Natural killer cell (primary cell): ENCODE results near the gene WDR88. TPM values are rescaled to one million over a fixed set of nuclear protein-coding genes. Genes with fewer than 3 reads are reported as not detected.
"Not testable (repeated sequence)": the region's sequence is repeated elsewhere in the genome, so short reads cannot be mapped to it uniquely, and the experiment has no call there.

ENCODE experiments used
- ATAC-seq, 3 donors: fragments of 150-1000 bp in 2 of 3; fragments of 200-7000 bp in 1 of 3; cut with Tn5 transposase; 1 replicate in 1 of 3; 2 replicates in 2 of 3; pipeline ENCODE4 v1.10.0; 2021; ENCODE audit warnings: mild to moderate bottlenecking in 2 of 3, moderate library complexity in 2 of 3
- DNase-seq, 2 donors: peaks; one replicate each; pipeline versions ENCODE4 v3.0.0 to v3.0.0-alpha.2; 2013 to 2021; ENCODE audit warnings: mixed read lengths in 1 of 2
- H3K27ac ChIP-seq: one replicate; pipeline ENCODE4 v1.5.1; 2013; ENCODE audit warnings: mild to moderate bottlenecking, low read length
- H3K27me3 ChIP-seq: one replicate; pipeline ENCODE4 v1.6.1; 2013; ENCODE audit warnings: low read length; ENCODE audit not compliant: control insufficient read depth, insufficient read depth
- H3K36me3 ChIP-seq: one replicate; pipeline ENCODE4 v1.6.1; 2013; ENCODE audit warnings: low read length; ENCODE audit not compliant: control insufficient read depth, insufficient read depth
- H3K4me1 ChIP-seq: one replicate; pipeline ENCODE4 v1.6.1; 2013; ENCODE audit warnings: low read length; ENCODE audit not compliant: control insufficient read depth, insufficient read depth
- H3K4me3 ChIP-seq: one replicate; pipeline ENCODE4 v1.5.1; 2013; ENCODE audit warnings: low read length
- H3K9me3 ChIP-seq: one replicate; pipeline ENCODE4 v1.6.1; 2013; ENCODE audit warnings: low read length; ENCODE audit not compliant: control insufficient read depth, insufficient read depth
- H3K27ac Mint-ChIP-seq, 2 donors: one replicate each; pipeline ENCODE4 v1.8.0; 2022; ENCODE audit warnings: mild to moderate bottlenecking in 2 of 2, mixed read lengths in 2 of 2, moderate library complexity in 1 of 2
- H3K27me3 Mint-ChIP-seq, 2 donors: one replicate each; pipeline ENCODE4 v1.8.0; 2022; ENCODE audit warnings: low read depth in 2 of 2, mixed read lengths in 2 of 2
- H3K36me3 Mint-ChIP-seq: one replicate; pipeline ENCODE4 v1.8.0; 2022; ENCODE audit warnings: mixed read lengths
- H3K4me1 Mint-ChIP-seq, 2 donors: one replicate each; pipeline ENCODE4 v1.8.0; 2022; ENCODE audit warnings: mixed read lengths in 2 of 2
- H3K4me3 Mint-ChIP-seq: one replicate; pipeline ENCODE4 v1.8.0; 2022; ENCODE audit warnings: mild to moderate bottlenecking, moderate library complexity, mixed read lengths
- H3K9me3 Mint-ChIP-seq, 2 donors: one replicate each; pipeline ENCODE4 v1.8.0; 2022; ENCODE audit warnings: mixed read lengths in 2 of 2
- CTCF ChIP-seq: fragments of 200-600 bp; IDR thresholded peaks from one replicate; pipeline ENCODE4 v1.8.0; 2022; ENCODE audit warnings: antibody characterized with exemption
- WGBS: methylation state at CpG from one replicate; pipeline ENCODE4 v1.1.7; 2013; ENCODE audit warnings: missing lambda C conversion rate; ENCODE audit not compliant: insufficient coverage; 5-methylcytosine and 5-hydroxymethylcytosine counted together
- intact Hi-C: fragments of 100-400 bp; cut with micrococcal nuclease; formaldehyde crosslinking; loops from one replicate; pipeline ENCODE4 v1.14.2; 2022
- total RNA-seq, 4 donors: library from RNA; stranded (reverse); fragments of 120-200 nt in 1 of 4; gene quantifications; one replicate each; pipeline versions ENCODE4 v1.2.3 to v1.2.4, GENCODE V29; 2013 to 2022

WDR88 gene
- total RNA-seq, 3 donors from 2014 or later (not counting 1 experiment from before 2014, with no cell fraction given), result not detected

DNA sequence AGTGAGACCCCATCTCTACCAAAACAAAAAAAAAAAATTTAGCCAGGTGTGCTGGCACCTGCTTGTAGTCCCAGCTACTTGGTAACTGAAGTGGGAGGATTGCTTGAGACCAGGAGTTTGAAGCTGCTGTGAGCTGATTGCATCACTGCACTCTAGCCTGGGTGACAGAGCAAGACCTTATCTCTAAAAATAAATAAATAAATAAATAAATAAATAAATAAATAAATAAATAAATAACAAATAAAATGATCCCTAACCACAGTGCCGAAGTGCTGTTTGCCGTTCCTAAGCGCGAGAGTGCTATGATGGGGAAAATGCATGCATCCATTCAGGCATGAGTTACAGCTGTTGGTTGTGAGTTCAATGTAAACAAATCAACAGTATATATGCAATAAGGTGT, 27.2 kb downstream of the WDR88 start:
- H3K27me3 Mint-ChIP-seq, result no peaks in the 10 kb centered on the region
- peak overlapping the region in 1 of 2 donors; percentile 86 for H3K27ac Mint-ChIP-seq
- H3K4me1 Mint-ChIP-seq, result peaks cover 35 to 44% of the 10 kb centered on the region in 2 donors
- no CpG with 5 or more reads among the region's 4 CpGs for WGBS
- peaks cover 45% of the 10 kb centered on the region for H3K4me1 ChIP-seq
- no peaks in the 10 kb centered on the region for H3K27me3 ChIP-seq
- TF ChIP-seq CTCF, result no peak
- no peak overlapping the region for H3K4me3 ChIP-seq
- intact Hi-C loops, result no loop called here
- H3K9me3 ChIP-seq, result no peaks in the 10 kb centered on the region
- no peak overlapping the region for H3K27ac ChIP-seq
- no peak overlapping the region for H3K4me3 Mint-ChIP-seq
- H3K36me3 ChIP-seq, result no peaks in the 10 kb centered on the region
- H3K36me3 Mint-ChIP-seq, result no peaks in the 10 kb centered on the region
- DNase-seq, result no peak
- no peaks in the 10 kb centered on the region for H3K9me3 Mint-ChIP-seq
- no peak for ATAC-seq

DNA sequence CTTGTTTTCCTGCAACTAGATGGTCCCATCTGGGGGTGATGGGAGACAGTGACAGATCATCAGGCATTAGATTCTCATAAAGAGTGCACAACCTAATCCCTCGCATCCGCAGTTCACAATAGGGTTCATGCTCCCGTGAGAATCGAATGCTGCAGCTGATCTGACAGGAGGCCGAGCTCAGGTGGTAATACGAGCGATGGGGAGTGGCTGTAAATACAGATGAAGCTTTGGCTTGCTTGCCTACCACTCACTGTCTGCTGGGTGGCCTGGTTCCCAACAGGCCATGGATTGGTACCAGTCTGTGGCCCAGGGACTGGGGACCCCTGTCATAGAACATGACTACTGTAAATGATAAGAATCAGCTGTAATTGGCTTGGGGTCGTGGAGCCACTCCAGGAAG, 28.0 kb downstream of the WDR88 start:
- DNase-seq (no peak), ATAC-seq (no peak)
- 83% methylated on average over 8 of the region's 8 CpGs for WGBS
- H3K4me3 ChIP-seq, result no peak overlapping the region
- no peaks in the 10 kb centered on the region for H3K27me3 ChIP-seq
- H3K27ac ChIP-seq, result peak overlapping the region; percentile 54
- Mint-ChIP-seq H3K36me3 (no peaks in the 10 kb centered on the region), H3K27ac (peak overlapping the region; percentile 84 to 86), H3K4me3 (peak overlapping the region; percentile 68), H3K9me3 (no peaks in the 10 kb centered on the region), H3K27me3 (no peaks in the 10 kb centered on the region), H3K4me1 (peaks cover 35 to 47% of the 10 kb centered on the region in 2 donors)
- peaks cover 45% of the 10 kb centered on the region for H3K4me1 ChIP-seq
- H3K36me3 ChIP-seq, result no peaks in the 10 kb centered on the region
- intact Hi-C loops, result no loop called here
- no peaks in the 10 kb centered on the region for H3K9me3 ChIP-seq
- TF ChIP-seq CTCF, result no peak

GRCh38 chr19:33161201-33161600, 29.3 kb downstream of the WDR88 start:
- DNase-seq (no peak), ATAC-seq (no peak)
- Histone ChIP-seq H3K27me3 (no peaks in the 10 kb centered on the region), H3K4me1 (peaks cover 45% of the 10 kb centered on the region), H3K9me3 (no peaks in the 10 kb centered on the region), H3K27ac (peak overlapping the region; percentile 54), H3K4me3 (no peak overlapping the region), H3K36me3 (no peaks in the 10 kb centered on the region)
- no peaks in the 10 kb centered on the region for H3K27me3 Mint-ChIP-seq
- intact Hi-C loops, result no loop called here
- no peaks in the 10 kb centered on the region for H3K9me3 Mint-ChIP-seq
- WGBS, result 77% methylated on average over 4 of the region's 4 CpGs
- no peak overlapping the region for H3K4me3 Mint-ChIP-seq
- TF ChIP-seq CTCF, result no peak
- peak overlapping the region; percentile 84 to 86 for H3K27ac Mint-ChIP-seq
- H3K4me1 Mint-ChIP-seq, result peaks cover 35 to 49% of the 10 kb centered on the region in 2 donors
- no peaks in the 10 kb centered on the region for H3K36me3 Mint-ChIP-seq

GRCh38 chr19:33163481-33163880, 31.6 kb downstream of the WDR88 start:
- H3K4me1 Mint-ChIP-seq, result peaks cover 28 to 44% of the 10 kb centered on the region in 2 donors
- ATAC-seq, result no peak
- H3K9me3 Mint-ChIP-seq, result peaks cover 0 to 4% of the 10 kb centered on the region in 2 donors
- no peaks in the 10 kb centered on the region for H3K27me3 Mint-ChIP-seq
- intact Hi-C loops, result no loop called here
- H3K36me3 Mint-ChIP-seq, result no peaks in the 10 kb centered on the region
- WGBS, result 90% methylated on average over 5 of the region's 6 CpGs
- no peak overlapping the region for H3K4me3 Mint-ChIP-seq
- Histone ChIP-seq H3K4me3 (no peak overlapping the region), H3K27ac (no peak overlapping the region), H3K36me3 (no peaks in the 10 kb centered on the region), H3K9me3 (no peaks in the 10 kb centered on the region), H3K4me1 (peaks cover 35% of the 10 kb centered on the region), H3K27me3 (no peaks in the 10 kb centered on the region)
- TF ChIP-seq CTCF, result no peak
- DNase-seq, result no peak
- no peak overlapping the region for H3K27ac Mint-ChIP-seq

- H3K27ac ChIP-seq, H3K4me3 Mint-ChIP-seq, H3K4me1 ChIP-seq, H3K9me3 ChIP-seq, H3K9me3 Mint-ChIP-seq, H3K4me3 ChIP-seq, H3K27ac Mint-ChIP-seq, H3K36me3 ChIP-seq, DNase-seq, intact Hi-C loops, H3K27me3 ChIP-seq, H3K27me3 Mint-ChIP-seq, ATAC-seq, H3K36me3 Mint-ChIP-seq: not testable (repeated sequence)
- 77% methylated on average over 5 of the region's 6 CpGs for WGBS
- peaks cover 22 to 29% of the 10 kb centered on the region in 2 donors for H3K4me1 Mint-ChIP-seq
Observed at GRCh38 chr19:33166037-33166436, 34.1 kb downstream of the WDR88 start.
